ENCODE measurements around the gene MYL4.

GRCh38 chr17:47243737-47244598 is 34.8 kb downstream of the MYL4 start:
- TF ChIP-seq CTCF (IDR thresholded peaks at IDR 0.05; ENCODE audit: low read length): 0 out of 2 replicates have a peak, but pooled peaks have one; percentile 5
- TF ChIP-seq EZH2 (IDR thresholded peaks at IDR 0.05; ENCODE audit: borderline replicate concordance, low read length): no peak
